ENCODE results near the gene EPHB4.
"Not testable (repeated sequence)": the region's sequence is repeated elsewhere in the genome, so short reads cannot be mapped to it uniquely, and the experiment has no call there.

DNA sequence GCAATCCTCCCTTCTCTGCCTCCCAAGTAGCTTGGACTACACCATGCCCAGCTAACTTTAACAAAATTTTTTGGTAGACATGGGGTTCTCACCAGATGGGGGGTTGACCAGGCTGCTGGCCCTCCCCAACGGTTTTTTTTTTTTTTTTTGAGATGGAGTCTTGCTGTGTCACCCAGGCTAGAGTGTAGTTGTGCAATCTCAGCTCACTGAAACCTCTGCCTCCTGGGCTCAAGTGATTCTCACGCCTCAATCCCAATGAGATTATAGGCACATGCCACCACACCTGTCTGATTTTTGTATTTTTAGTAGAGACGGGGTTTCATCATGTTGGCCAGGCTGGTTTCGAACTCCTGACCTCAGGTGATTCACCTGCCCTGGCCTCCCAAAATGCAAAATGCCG lies 64.5 kb downstream of the EPHB4 start:
- TF ChIP-seq, protein P1, sequence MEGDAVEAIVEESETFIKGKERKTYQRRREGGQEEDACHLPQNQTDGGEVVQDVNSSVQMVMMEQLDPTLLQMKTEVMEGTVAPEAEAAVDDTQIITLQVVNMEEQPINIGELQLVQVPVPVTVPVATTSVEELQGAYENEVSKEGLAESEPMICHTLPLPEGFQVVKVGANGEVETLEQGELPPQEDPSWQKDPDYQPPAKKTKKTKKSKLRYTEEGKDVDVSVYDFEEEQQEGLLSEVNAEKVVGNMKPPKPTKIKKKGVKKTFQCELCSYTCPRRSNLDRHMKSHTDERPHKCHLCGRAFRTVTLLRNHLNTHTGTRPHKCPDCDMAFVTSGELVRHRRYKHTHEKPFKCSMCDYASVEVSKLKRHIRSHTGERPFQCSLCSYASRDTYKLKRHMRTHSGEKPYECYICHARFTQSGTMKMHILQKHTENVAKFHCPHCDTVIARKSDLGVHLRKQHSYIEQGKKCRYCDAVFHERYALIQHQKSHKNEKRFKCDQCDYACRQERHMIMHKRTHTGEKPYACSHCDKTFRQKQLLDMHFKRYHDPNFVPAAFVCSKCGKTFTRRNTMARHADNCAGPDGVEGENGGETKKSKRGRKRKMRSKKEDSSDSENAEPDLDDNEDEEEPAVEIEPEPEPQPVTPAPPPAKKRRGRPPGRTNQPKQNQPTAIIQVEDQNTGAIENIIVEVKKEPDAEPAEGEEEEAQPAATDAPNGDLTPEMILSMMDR (conservative IDR thresholded peaks at IDR 0.05 in 1 of 2, IDR thresholded peaks at IDR 0.05 in 1 of 2; ENCODE audit: extremely low read depth in 1 of 2, insufficient read depth in 1 of 2, low read depth in 1 of 2, low read length in 2 of 2), result not testable (repeated sequence)
- TF ChIP-seq EZH2 (IDR thresholded peaks at IDR 0.05; ENCODE audit: borderline replicate concordance, low read length), result not testable (repeated sequence)

Measured in mammary epithelial cell (primary cell).